NCI-H1930 (cell line): ENCODE results near the gene AUTS2.

ENCODE experiments used
- DNase-seq, 2 experiments: peaks; one replicate each; lab custom pipeline; 2025; lab: John Stamatoyannopoulos, UW

Gene AUTS2

GRCh38 chr7:69857014-69857413 is 258.7 kb downstream of the AUTS2 start:
- no peak for DNase-seq

- no peak for DNase-seq
Measured at GRCh38 chr7:69858471-69858870, 260.2 kb downstream of the AUTS2 start.

DNA sequence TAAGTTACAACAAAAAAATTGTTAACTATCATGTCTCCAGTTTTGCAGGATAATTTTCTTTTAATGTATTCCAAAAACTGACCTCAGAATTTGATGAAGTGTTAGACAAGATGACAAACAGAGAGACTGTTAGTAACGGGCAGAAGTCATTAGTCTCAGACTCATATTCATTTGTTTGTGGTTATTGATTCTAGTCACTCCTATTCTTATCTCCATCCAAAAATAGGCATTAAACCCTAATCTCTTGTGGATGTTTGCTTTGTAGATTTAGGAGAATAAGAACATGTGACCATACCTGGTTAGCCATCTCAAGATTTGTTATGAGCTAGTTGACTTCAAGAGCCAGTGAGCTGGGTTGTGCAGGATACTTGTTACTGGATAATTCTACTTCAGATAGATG is 261.1 kb downstream of the AUTS2 start:
- DNase-seq: no peak

DNA sequence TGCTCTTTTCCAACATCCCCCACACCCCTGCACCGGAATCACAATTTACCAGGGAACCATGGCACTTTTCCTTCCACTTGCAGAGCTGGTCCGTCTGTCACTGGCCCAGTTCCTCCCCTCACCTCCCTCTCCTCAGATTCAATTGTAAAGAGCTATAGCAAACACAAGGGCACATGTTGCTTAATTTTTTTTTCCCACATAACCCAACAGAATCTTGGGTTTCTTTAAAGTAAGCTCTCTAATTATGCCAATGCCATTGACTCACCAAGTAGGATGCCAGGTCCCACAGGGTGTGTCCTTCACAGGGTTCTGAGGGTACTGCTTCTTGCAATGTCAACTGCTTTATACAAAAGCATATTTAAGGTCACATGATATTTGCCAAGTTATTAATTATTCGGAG is 262.2 kb downstream of the AUTS2 start:
- no peak for DNase-seq

DNA sequence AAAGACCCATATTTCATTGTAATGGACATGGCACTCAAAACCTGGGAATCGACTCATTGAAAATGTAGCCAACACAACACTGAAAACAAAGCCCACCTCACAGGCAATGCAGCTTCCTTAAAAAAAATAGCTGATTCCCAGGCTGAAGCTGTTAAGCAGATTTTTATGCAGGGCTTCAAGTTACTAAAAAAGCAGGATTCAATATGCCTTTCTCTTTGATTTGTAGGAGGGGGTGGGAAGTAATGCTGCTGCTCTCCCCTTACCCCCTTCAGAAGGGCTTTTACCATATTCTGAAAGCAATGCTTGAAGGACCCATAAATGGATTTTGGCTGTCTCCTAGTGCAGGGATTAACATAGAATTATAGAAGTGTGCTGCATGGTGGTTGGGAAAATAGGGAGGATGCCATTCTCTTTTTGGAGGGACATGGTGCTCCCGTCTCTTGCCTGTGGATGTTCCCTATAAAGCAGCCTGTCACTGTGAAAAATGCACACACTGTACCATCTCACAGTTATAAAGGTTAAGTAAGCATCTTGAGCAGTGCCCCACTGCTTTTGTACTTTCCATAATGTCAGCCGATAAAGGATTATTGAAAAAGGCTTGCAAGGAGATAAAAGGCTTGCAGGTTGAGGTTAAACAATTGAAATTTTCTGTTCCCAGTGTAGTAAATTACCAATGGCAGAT is 262.8 kb downstream of the AUTS2 start:
- no peak for DNase-seq

GRCh38 chr7:69862413-69863064 is 264.3 kb downstream of the AUTS2 start:
- no peak for DNase-seq

DNA sequence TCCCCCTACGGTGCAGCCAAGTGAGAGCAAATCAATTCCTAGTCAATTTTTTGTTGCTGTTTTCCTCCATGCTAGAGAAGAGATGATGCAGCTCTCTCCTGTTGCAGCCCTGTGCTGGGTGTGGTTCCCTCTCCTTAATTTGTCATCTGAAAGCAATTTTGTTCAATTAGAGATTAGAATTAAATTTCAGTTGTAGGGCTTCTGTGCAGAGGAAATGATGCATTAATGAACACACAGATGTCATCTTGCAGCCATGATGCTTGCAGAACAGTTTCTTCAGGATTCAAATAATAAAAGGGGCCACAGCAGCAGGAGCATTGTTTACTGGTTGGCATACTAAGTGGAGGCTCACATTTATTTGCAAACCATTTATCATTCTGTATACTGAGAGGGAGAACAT is 266.0 kb downstream of the AUTS2 start:
- DNase-seq: peak; percentile 66 to 73

- DNase-seq: no peak
Measured at GRCh38 chr7:69864822-69865221, 266.5 kb downstream of the AUTS2 start.

DNA sequence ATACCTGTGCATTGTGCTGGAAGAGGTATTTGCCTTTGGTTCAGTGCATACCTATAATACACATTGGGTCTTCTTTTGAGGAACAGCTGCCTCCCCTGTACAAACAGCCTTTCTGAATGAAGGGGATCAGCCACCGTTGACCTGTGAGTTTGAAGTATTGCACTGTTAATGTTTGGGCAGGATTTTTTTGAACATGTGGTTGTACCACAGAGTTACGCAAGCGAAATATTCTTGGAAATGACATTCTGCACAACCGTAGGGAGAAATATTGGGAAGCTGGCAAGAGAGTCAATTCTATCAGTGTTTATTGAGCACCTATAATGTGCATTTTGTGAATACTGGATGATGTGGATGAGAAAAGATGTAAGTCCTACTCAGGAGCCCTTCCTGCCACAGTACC is 270.6 kb downstream of the AUTS2 start:
- no peak for DNase-seq

DNA sequence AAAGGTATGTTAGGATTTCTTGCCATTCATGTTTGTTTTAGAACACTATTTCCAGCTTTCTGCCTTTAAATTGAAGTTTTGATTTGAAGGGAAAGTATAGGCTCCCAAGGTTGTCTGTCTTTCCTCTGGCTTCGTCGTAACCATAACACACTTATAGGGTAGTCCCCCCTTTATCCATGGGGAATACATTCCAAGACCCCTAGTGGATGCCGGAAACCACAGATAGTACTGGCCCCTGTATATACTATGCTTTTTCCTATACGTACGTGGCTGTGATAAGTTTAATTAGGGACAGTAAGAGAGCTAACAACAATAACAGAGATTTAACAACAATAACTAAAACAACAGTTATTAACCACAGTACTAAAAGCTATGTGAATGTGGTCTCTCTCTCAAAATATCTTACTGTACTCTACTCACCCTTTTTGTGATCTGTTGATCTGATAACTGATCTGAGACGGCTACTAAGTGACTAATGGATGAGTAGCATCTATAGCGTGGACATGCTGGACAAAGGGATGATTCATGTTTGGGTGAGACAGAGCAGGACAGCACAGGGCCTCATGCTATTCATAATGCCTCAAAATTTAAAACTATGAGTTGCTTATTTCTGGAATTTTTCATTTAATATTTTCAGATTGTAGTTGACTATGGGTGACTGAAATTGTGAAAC is 273.1 kb downstream of the AUTS2 start:
- no peak for DNase-seq

GRCh38 chr7:69871886-69872569 is 273.8 kb downstream of the AUTS2 start:
- no peak for DNase-seq

GRCh38 chr7:69873512-69873911 is 275.2 kb downstream of the AUTS2 start:
- no peak for DNase-seq

GRCh38 chr7:69878015-69878414 is 279.7 kb downstream of the AUTS2 start:
- no peak for DNase-seq

DNA sequence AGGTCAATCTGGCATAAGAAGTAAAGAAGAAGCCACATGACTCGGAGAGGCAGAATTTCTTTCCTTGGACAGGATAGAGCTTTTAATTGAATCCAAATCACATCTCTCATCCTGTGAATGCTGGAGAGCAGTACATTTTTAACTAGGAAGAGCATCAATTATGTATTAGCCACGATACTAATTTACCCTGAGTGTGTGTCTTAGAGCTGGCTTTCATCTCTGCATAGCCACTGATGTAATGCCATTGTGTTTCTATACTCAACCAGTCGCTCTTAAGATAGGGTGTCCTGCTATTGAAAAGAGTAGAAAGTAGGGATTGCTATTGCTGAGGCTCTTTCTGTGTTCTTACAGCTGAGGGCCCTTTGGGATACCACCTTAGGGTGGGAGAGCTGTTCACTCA is 280.3 kb downstream of the AUTS2 start:
- DNase-seq: no peak

- DNase-seq: no peak
Measured at GRCh38 chr7:69879989-69880388, 281.7 kb downstream of the AUTS2 start.

DNA sequence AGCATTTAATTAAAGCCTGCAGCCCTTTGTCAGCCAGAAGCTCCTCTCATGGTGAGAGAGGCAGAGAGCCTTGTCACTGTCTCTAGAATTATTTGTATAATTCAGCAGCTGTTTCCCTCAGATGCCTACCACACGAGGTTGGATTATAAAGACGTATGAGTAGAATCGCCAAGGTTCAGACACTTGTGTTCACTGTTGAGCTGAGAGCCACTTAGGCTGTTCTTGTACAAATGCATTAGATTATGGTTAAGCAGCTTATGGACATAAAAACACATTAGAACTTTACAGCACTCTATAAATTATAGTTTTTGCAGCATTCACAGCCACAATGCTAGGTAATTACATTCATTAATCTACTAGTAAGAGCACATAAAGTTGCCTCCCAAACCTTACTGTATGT is 282.6 kb downstream of the AUTS2 start:
- DNase-seq: no peak

DNA sequence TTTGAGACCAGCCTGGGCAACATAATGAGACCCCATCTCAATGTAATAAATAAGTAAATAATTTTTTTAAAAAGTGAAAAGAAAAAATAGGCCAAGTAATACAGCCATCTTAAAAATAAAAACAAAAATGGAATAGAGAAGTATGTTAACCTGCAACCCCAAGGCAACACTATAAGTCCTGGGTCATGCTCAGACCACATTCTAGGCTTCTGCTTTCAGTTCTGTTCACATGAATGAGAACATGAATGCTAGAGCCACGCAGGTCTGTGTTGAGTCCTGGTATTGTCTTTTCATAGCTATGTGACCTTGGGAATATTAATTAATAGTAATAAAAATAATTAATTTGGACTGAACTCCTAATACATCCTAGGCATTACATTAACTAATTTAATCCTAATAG is 284.0 kb downstream of the AUTS2 start:
- DNase-seq: no peak

GRCh38 chr7:69883399-69883891 is 285.2 kb downstream of the AUTS2 start:
- DNase-seq: no peak

- no peak for DNase-seq
Measured at GRCh38 chr7:69885431-69885830, 287.2 kb downstream of the AUTS2 start.

DNA sequence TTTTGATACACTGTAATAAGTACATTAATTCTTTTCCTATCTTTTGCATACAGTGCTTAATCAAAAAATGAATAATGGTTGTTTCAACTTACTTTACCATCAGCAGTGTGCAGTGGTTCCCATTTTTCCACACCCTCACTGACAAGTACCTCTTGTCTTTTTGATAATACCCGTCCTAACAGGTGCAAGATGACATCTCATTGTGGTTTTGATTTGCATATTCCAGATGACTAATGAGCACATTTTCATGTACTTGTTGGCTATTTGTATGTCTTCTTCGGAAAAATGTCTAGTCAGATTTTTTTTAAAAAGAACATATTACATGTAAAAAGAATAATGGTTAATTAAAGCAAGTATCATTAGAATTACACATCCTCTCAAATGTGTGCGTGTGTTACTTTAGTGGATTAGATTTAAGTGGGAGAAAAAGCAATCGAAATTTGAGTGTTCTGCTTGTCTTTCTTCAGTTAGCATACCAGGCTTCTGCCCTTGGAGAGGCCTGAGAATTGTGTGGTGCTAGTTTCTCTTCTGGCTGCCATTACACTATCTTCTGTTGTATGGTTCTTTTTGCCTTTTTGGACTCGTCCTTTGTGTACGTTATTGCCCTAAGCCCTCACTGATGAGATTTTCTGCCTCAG is 291.2 kb downstream of the AUTS2 start:
- no peak for DNase-seq

DNA sequence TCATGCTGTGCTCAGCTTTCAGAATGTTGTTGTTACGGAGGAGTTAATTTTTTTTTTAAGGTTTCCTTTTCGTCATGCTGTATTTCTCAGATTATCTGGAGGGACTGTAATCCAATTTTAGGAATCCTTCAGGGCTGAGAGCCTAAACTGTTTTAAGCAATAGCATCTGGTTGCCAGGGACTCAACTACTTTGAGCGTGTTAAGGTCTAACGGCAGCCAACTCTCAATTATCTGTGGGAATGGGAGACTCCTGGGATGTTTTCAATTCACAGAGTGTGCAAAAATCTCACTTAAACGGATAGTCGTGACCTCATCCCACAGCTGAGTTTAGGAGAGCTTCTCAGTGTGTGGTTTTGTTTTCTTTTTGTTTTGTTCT is 291.7 kb downstream of the AUTS2 start:
- no peak for DNase-seq

DNA sequence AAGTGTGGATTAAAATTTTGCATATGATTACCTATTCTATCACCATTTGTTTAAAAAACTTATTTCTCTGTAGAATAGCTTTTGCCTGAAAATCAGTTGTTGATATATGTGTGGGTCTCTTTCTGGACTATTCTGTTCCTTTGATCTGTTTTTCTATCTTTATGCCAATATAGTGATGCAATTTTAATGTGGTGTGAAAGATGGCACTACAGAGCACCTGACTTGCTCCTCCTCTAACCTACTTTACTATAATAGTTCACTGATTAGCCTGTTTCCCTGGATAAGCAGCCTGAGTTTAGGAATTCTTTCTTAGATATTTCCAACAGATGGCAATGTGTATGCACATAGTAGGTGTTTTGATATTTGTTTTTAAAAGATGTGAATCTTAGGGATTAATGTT is 294.5 kb downstream of the AUTS2 start:
- DNase-seq: no peak
